ENCODE measurements around the gene TLL2. TPM values are rescaled to one million over a fixed set of nuclear protein-coding genes. Genes with fewer than 3 reads are reported as not detected.
A peak's percentile ranks its signal among the peaks of the same experiment; 100 is the strongest.

Gene TLL2
- total and polyA plus RNA-seq, 8 donors = 0.09 to 0.69 (median 0.29) TPM

GRCh38 chr10:96468845-96469244, 44.9 kb downstream of the TLL2 start:
- Histone ChIP-seq H3K9me3 (no peaks in the 10 kb centered on the region), H3K4me1 (no peaks in the 10 kb centered on the region), H3K27me3 (peaks cover 5 to 67% of the 10 kb centered on the region in 2 donors), H3K4me3 (no peak overlapping the region), H3K27ac (no peak overlapping the region), H3K36me3 (no peaks in the 10 kb centered on the region)
- intact Hi-C loops (cut with DNase I) = no loop called here
- TF ChIP-seq CTCF (IDR thresholded peaks at IDR 0.05) = no peak
- ATAC-seq = no peak
- DNase-seq = no peak

GRCh38 chr10:96465599-96465998, 48.1 kb downstream of the TLL2 start:
- no peak overlapping the region for H3K4me3 ChIP-seq
- H3K27ac ChIP-seq = no peak overlapping the region
- no peak for TF ChIP-seq CTCF (IDR thresholded peaks at IDR 0.05)
- H3K27me3 ChIP-seq = peaks cover 5 to 47% of the 10 kb centered on the region in 2 donors
- no peaks in the 10 kb centered on the region for H3K9me3 ChIP-seq
- H3K4me1 ChIP-seq = no peaks in the 10 kb centered on the region
- intact Hi-C loops (cut with DNase I) = no loop called here
- ATAC-seq = no peak
- DNase-seq = no peak
- H3K36me3 ChIP-seq = no peaks in the 10 kb centered on the region

GRCh38 chr10:96463562-96463961, 50.2 kb downstream of the TLL2 start:
- H3K27ac ChIP-seq = no peak overlapping the region
- H3K4me1 ChIP-seq = no peaks in the 10 kb centered on the region
- no peaks in the 10 kb centered on the region for H3K36me3 ChIP-seq
- no peak for TF ChIP-seq CTCF (IDR thresholded peaks at IDR 0.05)
- intact Hi-C loops (cut with DNase I) = no loop called here
- H3K9me3 ChIP-seq = no peaks in the 10 kb centered on the region
- no peak for ATAC-seq
- H3K27me3 ChIP-seq = peaks cover 0 to 26% of the 10 kb centered on the region in 2 donors
- no peak overlapping the region for H3K4me3 ChIP-seq
- peak in 1 of 4 donors; percentile 38 for DNase-seq

GRCh38 chr10:96462606-96463151, 51.0 kb downstream of the TLL2 start:
- DNase-seq (peak in 1 of 4 donors; percentile 23), ATAC-seq (no peak)
- intact Hi-C loops (cut with DNase I) = no loop called here

GRCh38 chr10:96460316-96460715, 53.4 kb downstream of the TLL2 start:
- no peak overlapping the region for H3K4me3 ChIP-seq
- H3K27me3 ChIP-seq = peaks cover 0 to 22% of the 10 kb centered on the region in 2 donors
- intact Hi-C loops (cut with DNase I) = no loop called here
- no peak for TF ChIP-seq CTCF (IDR thresholded peaks at IDR 0.05)
- no peak for ATAC-seq
- H3K9me3 ChIP-seq = no peaks in the 10 kb centered on the region
- DNase-seq = no peak
- no peaks in the 10 kb centered on the region for H3K4me1 ChIP-seq
- H3K27ac ChIP-seq = no peak overlapping the region
- no peaks in the 10 kb centered on the region for H3K36me3 ChIP-seq

More at GRCh38 chr10:96462606-96463151, 51.0 kb downstream of the TLL2 start:
- no peaks in the 10 kb centered on the region for H3K4me1 ChIP-seq
- H3K36me3 ChIP-seq = no peaks in the 10 kb centered on the region
- H3K9me3 ChIP-seq = no peaks in the 10 kb centered on the region
- no peak overlapping the region for H3K4me3 ChIP-seq
- H3K27ac ChIP-seq = no peak overlapping the region
- no peak for TF ChIP-seq CTCF (IDR thresholded peaks at IDR 0.05)
- peaks cover 0 to 22% of the 10 kb centered on the region in 2 donors for H3K27me3 ChIP-seq

Measured in left lung (tissue), 10 donors.